ENCODE data around the gene TET2.
"Not testable (repeated sequence)": the region's sequence is repeated elsewhere in the genome, so short reads cannot be mapped to it uniquely, and the experiment has no call there.

Gene TET2

GRCh38 chr4:105299027-105299426 is 152.4 kb downstream of the TET2 start:
- H3K23ac ChIP-seq (ENCODE audit: low read length in 2 of 2); H3K4me3 ChIP-seq (ENCODE audit: insufficient read depth in 1 of 2, low read depth in 1 of 2, low read length in 2 of 2); H2BK5ac ChIP-seq (ENCODE audit: low read depth, low read length, poor library complexity, severe bottlenecking); H2AFZ ChIP-seq (ENCODE audit: low read depth, low read length); H2BK120ac ChIP-seq (ENCODE audit: low read depth, low read length); H3K36me3 ChIP-seq (ENCODE audit: control insufficient read depth in 1 of 2, insufficient read depth in 2 of 2, low read depth in 1 of 2, low read length in 2 of 2); H3K27me3 ChIP-seq (ENCODE audit: control insufficient read depth in 1 of 2, insufficient read depth in 1 of 2, low read length in 2 of 2); H3K14ac ChIP-seq (ENCODE audit: low read length in 2 of 2); H3K9ac ChIP-seq (ENCODE audit: low read length); H4K91ac ChIP-seq (ENCODE audit: low read length); H2BK15ac ChIP-seq (ENCODE audit: low read depth, poor library complexity, severe bottlenecking); H3K27ac ChIP-seq (ENCODE audit: low read length, poor library complexity, severe bottlenecking); H3K79me1 ChIP-seq (replicated peaks; ENCODE audit: low read length, poor library complexity, severe bottlenecking); H3K18ac ChIP-seq (ENCODE audit: low read depth in 1 of 2, low read length in 2 of 2); H3K4me1 ChIP-seq (ENCODE audit: control insufficient read depth, insufficient read depth, low read depth, low read length); H3K4me2 ChIP-seq (ENCODE audit: low read length, poor library complexity, severe bottlenecking); H3K9me3 ChIP-seq (ENCODE audit: control insufficient read depth, low read length); DNase-seq; H2AK5ac ChIP-seq (ENCODE audit: low read length, severe bottlenecking); H3K4ac ChIP-seq (ENCODE audit: low read depth in 1 of 2, low read length in 2 of 2); H2BK12ac ChIP-seq (ENCODE audit: low read length in 2 of 2); H4K8ac ChIP-seq (ENCODE audit: low read length): not testable (repeated sequence)
- WGBS, result 94% methylated on average over 1 of the region's 1 CpG

GRCh38 chr4:105304085-105304484 is 157.4 kb downstream of the TET2 start:
- Histone ChIP-seq H3K18ac (ENCODE audit: low read depth in 1 of 2, low read length in 2 of 2) (no peak overlapping the region), H4K8ac (ENCODE audit: low read length) (no peak overlapping the region), H3K36me3 (ENCODE audit: control insufficient read depth in 1 of 2, insufficient read depth in 2 of 2, low read depth in 1 of 2, low read length in 2 of 2) (no peaks in the 10 kb centered on the region), H3K9ac (ENCODE audit: low read length) (no peak overlapping the region), H4K91ac (ENCODE audit: low read length) (no peak overlapping the region), H3K9me3 (ENCODE audit: control insufficient read depth, low read length) (peaks cover 10% of the 10 kb centered on the region), H2BK15ac (ENCODE audit: low read depth, poor library complexity, severe bottlenecking) (no peak overlapping the region), H3K4ac (ENCODE audit: low read depth in 1 of 2, low read length in 2 of 2) (no peak overlapping the region), H3K23ac (ENCODE audit: low read length in 2 of 2) (no peak overlapping the region), H3K27me3 (ENCODE audit: control insufficient read depth in 1 of 2, insufficient read depth in 1 of 2, low read length in 2 of 2) (no peaks in the 10 kb centered on the region), H3K14ac (ENCODE audit: low read length in 2 of 2) (no peak overlapping the region), H2BK12ac (ENCODE audit: low read length in 2 of 2) (no peak overlapping the region), H3K27ac (ENCODE audit: low read length, poor library complexity, severe bottlenecking) (no peak overlapping the region), H2BK5ac (ENCODE audit: low read depth, low read length, poor library complexity, severe bottlenecking) (no peak overlapping the region), H3K4me1 (ENCODE audit: control insufficient read depth, insufficient read depth, low read depth, low read length) (no peaks in the 10 kb centered on the region), H2AK5ac (ENCODE audit: low read length, severe bottlenecking) (no peak overlapping the region), H2AFZ (ENCODE audit: low read depth, low read length) (no peak overlapping the region), H2BK120ac (ENCODE audit: low read depth, low read length) (no peak overlapping the region), H3K4me3 (ENCODE audit: insufficient read depth in 1 of 2, low read depth in 1 of 2, low read length in 2 of 2) (no peak overlapping the region), H3K79me1 (replicated peaks; ENCODE audit: low read length, poor library complexity, severe bottlenecking) (no peaks in the 10 kb centered on the region), H3K4me2 (ENCODE audit: low read length, poor library complexity, severe bottlenecking) (no peak overlapping the region)
- DNase-seq, result no peak

- WGBS, result 94% methylated on average over 5 of the region's 5 CpGs
- Histone ChIP-seq H3K79me1 (replicated peaks; ENCODE audit: low read length, poor library complexity, severe bottlenecking) (no peaks in the 10 kb centered on the region), H2BK12ac (ENCODE audit: low read length in 2 of 2) (no peak overlapping the region), H3K27me3 (ENCODE audit: control insufficient read depth in 1 of 2, insufficient read depth in 1 of 2, low read length in 2 of 2) (no peaks in the 10 kb centered on the region), H3K23ac (ENCODE audit: low read length in 2 of 2) (no peak overlapping the region), H3K4ac (ENCODE audit: low read depth in 1 of 2, low read length in 2 of 2) (no peak overlapping the region), H3K18ac (ENCODE audit: low read depth in 1 of 2, low read length in 2 of 2) (no peak overlapping the region), H3K4me1 (ENCODE audit: control insufficient read depth, insufficient read depth, low read depth, low read length) (no peaks in the 10 kb centered on the region), H3K4me2 (ENCODE audit: low read length, poor library complexity, severe bottlenecking) (no peak overlapping the region), H3K27ac (ENCODE audit: low read length, poor library complexity, severe bottlenecking) (no peak overlapping the region), H3K4me3 (ENCODE audit: insufficient read depth in 1 of 2, low read depth in 1 of 2, low read length in 2 of 2) (no peak overlapping the region), H3K14ac (ENCODE audit: low read length in 2 of 2) (no peak overlapping the region), H2BK120ac (ENCODE audit: low read depth, low read length) (no peak overlapping the region), H2BK5ac (ENCODE audit: low read depth, low read length, poor library complexity, severe bottlenecking) (no peak overlapping the region), H2AFZ (ENCODE audit: low read depth, low read length) (no peak overlapping the region), H3K9me3 (ENCODE audit: control insufficient read depth, low read length) (peaks cover 6% of the 10 kb centered on the region), H4K8ac (ENCODE audit: low read length) (no peak overlapping the region), H4K91ac (ENCODE audit: low read length) (no peak overlapping the region), H2AK5ac (ENCODE audit: low read length, severe bottlenecking) (no peak overlapping the region), H3K9ac (ENCODE audit: low read length) (no peak overlapping the region), H2BK15ac (ENCODE audit: low read depth, poor library complexity, severe bottlenecking) (no peak overlapping the region), H3K36me3 (ENCODE audit: control insufficient read depth in 1 of 2, insufficient read depth in 2 of 2, low read depth in 1 of 2, low read length in 2 of 2) (no peaks in the 10 kb centered on the region)
- no peak for DNase-seq
These were observed 158.6 kb downstream of the TET2 start for GRCh38 chr4:105305019-105305836.

GRCh38 chr4:105306158-105306781 is 159.6 kb downstream of the TET2 start:
- Histone ChIP-seq H3K9me3 (ENCODE audit: control insufficient read depth, low read length) (peaks cover 10% of the 10 kb centered on the region), H3K9ac (ENCODE audit: low read length) (no peak overlapping the region), H3K27ac (ENCODE audit: low read length, poor library complexity, severe bottlenecking) (no peak overlapping the region), H2BK5ac (ENCODE audit: low read depth, low read length, poor library complexity, severe bottlenecking) (no peak overlapping the region), H3K4me1 (ENCODE audit: control insufficient read depth, insufficient read depth, low read depth, low read length) (no peaks in the 10 kb centered on the region), H2BK12ac (ENCODE audit: low read length in 2 of 2) (no peak overlapping the region), H3K4me2 (ENCODE audit: low read length, poor library complexity, severe bottlenecking) (no peak overlapping the region), H2BK120ac (ENCODE audit: low read depth, low read length) (no peak overlapping the region), H3K36me3 (ENCODE audit: control insufficient read depth in 1 of 2, insufficient read depth in 2 of 2, low read depth in 1 of 2, low read length in 2 of 2) (no peaks in the 10 kb centered on the region), H3K4ac (ENCODE audit: low read depth in 1 of 2, low read length in 2 of 2) (no peak overlapping the region), H3K4me3 (ENCODE audit: insufficient read depth in 1 of 2, low read depth in 1 of 2, low read length in 2 of 2) (no peak overlapping the region), H4K91ac (ENCODE audit: low read length) (no peak overlapping the region), H3K23ac (ENCODE audit: low read length in 2 of 2) (no peak overlapping the region), H3K27me3 (ENCODE audit: control insufficient read depth in 1 of 2, insufficient read depth in 1 of 2, low read length in 2 of 2) (no peaks in the 10 kb centered on the region), H2AK5ac (ENCODE audit: low read length, severe bottlenecking) (no peak overlapping the region), H3K18ac (ENCODE audit: low read depth in 1 of 2, low read length in 2 of 2) (no peak overlapping the region), H2AFZ (ENCODE audit: low read depth, low read length) (no peak overlapping the region), H3K79me1 (replicated peaks; ENCODE audit: low read length, poor library complexity, severe bottlenecking) (no peaks in the 10 kb centered on the region), H3K14ac (ENCODE audit: low read length in 2 of 2) (no peak overlapping the region), H2BK15ac (ENCODE audit: low read depth, poor library complexity, severe bottlenecking) (no peak overlapping the region), H4K8ac (ENCODE audit: low read length) (no peak overlapping the region)
- DNase-seq, result no peak
- 86% methylated on average over 4 of the region's 5 CpGs for WGBS
